ENCODE data around the gene KCND1.

Gene KCND1

DNA sequence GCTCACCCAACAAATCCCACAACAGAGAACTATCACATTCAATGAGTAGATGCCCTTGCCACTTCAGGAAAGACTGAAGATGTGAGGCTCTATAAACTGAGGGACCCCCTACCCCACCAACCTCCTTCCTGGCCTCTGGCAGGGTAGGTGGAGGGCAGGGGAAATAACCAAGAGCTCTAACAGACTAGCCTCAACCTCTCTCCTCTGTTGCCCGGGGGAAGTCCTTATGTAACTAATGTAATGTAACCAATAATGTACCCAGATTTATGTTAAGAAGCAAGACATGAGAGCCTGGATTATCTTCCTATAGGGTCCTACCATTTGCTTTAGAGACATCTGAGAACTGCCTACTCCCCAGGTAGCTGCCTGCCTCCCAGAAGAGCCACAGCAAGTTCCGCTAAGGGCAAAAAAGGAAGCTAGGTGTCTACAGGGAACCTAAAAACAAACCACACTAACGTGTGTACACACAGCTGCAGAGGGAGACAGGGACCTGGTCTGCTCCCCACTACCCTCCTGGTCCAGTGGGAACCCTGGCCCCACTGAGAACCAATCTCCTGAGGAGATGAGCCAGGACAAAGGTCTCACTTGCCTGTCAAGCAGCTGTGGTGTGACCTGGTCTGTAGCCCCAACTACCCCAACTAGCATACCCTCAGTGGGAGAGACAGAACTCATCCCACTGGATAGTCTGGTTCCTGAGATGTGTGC, 32.0 kb downstream of the KCND1 start:
- DNase-seq (ENCODE audit: low read depth in 2 of 3, low spot score in 2 of 3), result no peak

DNA sequence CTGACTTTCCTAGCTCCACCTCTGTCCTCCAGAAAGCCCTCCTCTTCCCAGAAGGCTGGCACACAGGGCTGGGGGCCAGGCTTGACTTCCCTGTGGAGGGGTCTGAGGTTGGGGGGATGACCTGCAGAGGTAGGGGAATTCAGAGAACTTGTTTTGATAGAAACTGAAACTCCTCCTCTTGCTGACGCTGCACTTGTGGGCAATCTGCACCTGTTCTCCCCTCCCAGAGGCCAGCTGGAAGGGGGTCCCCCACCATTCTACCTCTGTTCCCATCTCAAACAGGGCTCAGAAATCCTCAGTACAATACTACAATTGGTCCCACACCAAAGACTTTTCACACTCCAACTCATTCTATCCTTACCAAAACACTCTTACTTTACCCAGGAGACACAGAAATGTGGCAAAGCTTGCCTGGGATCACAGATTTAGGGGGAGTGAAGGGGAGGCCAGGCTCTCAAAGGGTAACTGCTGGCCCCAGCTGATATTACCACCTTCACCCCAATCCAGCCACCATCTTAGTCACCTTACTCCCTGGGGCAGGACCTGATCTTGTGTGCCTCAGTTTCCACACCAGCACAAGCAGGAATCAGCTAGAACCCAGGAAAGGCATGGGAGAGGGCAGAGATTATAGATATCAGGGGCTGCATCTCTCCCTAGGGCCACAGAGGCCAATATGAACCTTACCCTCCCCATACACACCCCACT, 32.8 kb downstream of the KCND1 start:
- DNase-seq (ENCODE audit: low read depth in 2 of 3, low spot score in 2 of 3), result peak in 1 of 3 experiments; percentile 62

DNA sequence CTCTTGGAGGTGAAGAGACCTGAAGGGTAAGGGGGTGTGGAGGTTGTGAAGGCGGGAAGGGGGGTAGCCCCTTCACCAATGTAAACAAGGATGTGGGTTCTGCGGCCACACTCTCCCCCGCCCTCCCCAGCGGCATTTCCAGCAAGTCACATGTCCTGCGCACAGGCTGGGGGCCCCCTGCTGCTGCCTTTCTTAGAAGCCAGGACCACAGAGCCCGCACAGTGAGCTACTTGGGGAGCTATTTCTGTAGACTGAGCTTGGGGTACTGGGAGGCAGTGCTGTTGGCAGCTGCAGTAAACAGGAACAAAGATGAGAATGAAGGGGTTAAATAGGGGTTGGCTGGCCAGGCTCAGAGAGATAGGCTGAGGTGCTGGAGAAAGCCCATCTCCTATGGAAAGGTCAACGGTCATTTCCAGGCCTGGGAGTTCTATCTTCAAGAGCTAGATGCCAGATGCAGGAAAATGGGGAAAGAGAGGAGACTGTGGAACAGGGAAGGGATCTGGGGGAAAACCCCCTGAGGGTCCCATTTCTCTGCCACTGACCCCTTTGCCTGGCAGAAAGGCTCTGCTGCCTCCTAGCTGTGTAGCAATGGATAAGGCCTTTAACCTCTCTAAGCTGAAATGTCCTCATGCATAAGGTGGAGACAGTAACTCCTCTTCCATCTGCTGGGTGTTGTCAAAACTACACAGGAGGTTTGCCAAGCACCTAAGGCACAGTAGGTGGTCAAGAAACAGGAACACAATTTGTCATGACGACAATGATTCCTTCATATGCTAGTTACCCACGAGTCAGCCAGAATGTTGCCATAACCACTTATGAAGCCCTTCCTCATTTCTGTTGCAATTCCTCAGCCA, 34.4 kb downstream of the KCND1 start:
- DNase-seq (ENCODE audit: low read depth in 2 of 3, low spot score in 2 of 3), result peak; percentile 71 to 85 (median 84)

DNA sequence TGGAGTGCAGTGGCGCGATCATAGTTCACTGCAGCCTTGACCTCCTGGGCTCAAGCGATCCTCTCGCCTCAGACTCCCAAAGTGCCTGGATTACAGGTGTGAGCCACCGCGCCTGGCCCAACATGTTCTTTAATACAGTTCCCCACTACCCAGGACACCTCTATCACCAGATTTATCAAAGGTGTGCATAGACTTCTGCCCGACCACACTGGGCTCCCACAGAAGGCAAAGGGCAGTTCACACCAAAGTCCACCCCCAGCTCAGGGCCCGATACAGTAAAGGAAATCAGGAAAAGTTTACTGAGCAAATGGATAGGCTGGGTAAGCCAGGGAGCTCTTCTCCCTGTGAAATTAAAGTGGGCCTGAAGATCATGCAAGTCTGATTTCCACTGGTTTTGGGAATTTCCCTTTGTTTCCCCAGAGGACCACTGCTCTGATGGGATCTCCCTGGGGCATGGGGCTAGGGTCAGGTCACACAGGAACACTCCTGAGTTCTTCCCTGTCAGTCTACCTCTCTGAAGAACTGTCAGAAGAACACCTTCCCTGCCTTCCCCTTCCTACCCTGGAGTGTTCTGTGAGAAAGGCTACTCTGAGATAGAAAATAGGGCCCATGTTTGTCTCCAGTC, 35.1 kb downstream of the KCND1 start:
- DNase-seq (ENCODE audit: low read depth in 2 of 3, low spot score in 2 of 3), result no peak

DNA sequence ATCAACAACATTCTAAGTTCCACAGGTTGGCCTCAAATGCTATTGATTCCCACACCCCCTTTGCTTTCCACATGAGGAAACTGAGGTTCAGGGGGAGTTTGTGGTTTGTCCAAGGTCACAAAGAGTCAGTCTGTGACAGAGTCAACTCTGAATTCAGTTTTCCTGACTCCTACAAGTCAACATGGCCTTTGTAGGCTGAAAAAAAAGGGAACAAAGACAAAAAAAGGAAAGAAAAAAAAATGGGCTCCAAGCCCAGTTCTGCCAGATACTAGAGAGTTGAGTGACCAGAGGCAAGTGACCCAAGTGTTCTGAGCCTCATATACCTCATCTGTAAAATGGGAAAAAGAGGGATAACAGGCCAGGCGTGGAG, 36.4 kb downstream of the KCND1 start:
- no peak for DNase-seq (ENCODE audit: low read depth in 2 of 3, low spot score in 2 of 3)

DNA sequence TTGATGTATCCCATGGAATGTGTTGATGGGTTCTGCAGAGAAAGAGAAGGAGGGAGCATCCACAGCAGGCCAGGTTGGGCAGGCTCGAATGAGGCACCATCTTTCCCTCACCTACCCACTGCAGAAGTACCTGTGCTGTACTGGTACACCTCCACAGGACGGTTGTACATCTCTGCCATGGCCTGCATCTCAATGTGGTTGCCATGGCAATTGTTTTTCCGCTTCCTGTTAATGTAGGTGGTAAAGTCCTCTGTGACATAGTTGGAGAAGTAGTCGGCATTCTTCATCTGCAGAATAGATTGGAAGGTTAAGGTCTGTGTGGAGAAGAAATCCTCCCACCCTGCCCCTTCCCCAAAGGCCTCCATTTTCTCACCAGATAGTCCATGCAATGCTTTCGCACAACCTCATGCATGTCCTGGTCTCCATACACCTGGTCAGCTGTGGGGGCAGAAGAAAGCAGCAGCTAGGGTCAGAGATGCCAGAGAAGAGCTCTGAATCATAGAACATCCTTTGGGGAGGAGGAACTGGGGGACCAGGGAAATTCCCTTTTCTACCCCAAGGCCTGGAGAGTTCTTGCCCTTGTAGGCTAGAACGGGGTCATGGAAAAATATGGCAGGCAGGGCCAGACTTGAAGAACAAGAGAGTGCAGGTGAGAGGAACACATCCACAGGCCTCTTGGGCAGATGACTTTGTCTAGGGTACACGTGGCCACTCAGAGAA, 36.9 kb downstream of the KCND1 start:
- DNase-seq (ENCODE audit: low read depth in 2 of 3, low spot score in 2 of 3), result no peak

DNA sequence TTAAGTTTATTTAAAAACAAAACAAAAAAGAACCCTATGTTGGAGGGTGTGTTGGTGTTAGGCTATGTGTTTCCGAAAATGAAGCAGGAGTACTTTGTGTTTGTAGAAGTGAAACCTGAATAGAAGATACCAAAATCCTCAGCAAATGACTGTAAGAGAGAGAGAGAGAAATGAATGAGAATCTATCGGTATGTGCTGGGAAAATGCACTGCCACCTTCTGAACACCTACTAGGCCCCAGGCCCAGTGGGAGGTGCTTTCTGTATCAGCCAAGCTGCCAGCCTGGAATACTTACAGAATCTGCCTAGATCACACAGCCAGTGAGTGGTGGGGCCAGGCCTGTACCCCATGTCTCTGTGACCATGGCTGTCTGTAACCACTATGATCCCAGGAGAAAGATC, 37.9 kb downstream of the KCND1 start:
- DNase-seq (ENCODE audit: low read depth in 2 of 3, low spot score in 2 of 3), result no peak

DNA sequence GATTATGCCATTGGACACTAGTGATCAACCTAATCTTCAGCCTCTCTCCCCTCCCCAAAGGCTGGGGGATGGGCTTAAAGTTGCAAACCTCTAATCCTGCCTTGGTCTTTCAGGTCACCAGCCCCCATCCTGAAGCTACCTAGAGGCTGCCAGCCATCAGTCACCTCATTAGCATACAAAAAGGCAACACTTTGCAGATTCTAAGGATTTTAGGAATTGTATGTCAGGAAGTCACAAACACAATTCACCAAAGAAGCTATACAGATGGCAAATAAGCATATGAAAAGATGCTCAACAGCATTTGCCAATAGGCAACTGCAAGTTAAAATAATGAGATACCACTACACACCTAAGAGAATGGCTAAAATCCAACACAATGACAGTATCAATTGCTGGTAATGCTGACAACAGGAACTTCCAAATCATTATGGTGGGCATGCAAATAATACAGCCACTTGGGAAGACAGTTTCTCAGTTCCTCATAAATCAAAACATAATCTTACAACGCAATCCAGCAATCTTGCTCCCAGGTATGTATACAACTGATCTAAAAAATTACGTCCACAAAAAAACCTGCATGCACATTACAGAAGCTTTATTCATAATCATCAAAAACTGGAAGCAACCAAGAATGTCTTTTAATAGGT, 43.8 kb downstream of the KCND1 start:
- DNase-seq (ENCODE audit: low read depth in 2 of 3, low spot score in 2 of 3), result no peak

DNA sequence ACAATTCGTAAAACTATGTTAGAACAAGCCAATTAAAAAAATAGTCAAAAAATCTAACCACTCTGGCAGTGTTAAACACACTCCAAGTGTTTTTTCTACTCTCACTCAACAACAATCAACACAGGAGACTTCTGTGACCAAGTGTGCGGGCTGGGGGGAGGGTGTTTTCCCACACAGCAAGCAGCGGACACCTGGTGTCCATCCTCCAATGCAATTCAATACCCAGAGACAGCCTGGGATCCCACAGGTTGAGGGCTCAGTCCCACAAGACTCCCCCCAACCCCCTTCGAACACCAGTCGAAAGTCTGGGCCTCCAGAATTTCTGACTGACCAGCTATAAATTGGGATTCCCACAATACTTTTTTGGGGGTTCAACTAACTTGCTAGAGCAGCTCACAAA, 44.5 kb downstream of the KCND1 start:
- no peak for DNase-seq (ENCODE audit: low read depth in 2 of 3, low spot score in 2 of 3)

DNA sequence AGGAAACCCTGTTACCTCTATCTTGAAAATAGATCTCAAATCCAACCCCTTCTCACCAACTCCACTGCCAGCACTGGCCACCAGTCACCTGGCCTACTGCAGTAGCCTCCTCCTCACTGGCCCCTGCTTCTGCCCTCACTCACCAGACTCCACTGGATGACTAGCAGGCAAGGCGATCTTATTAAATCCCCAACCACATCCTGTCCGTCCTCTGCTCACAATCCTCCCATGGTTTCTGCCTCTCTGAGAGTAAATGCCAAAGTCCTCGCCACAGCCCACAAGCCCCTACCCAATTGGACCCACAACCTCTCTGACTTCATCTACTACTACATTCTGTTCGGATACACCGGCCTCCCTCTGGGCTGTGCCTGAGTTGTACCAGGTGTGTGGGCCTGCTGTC, 47.4 kb downstream of the KCND1 start:
- DNase-seq (ENCODE audit: low read depth in 2 of 3, low spot score in 2 of 3), result no peak

DNA sequence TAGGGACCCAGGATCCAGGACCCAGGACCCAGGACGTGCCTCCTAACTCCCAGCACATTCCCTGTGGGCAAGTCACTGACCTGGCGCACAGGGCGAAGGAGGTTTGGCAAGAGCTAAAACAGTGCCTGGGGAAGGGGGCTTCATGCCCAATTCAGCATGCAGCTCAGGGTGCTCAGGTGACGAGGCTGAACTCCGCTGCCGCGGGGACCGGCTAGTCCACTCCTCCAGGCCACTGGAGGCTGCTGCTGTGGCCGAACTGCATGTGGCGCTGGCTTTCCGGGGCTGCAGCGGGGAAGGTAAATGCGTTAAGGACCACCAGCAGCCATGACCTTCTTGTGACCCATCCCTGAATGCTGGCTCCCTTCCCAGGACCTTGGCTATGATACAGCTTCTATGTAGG, 47.9 kb downstream of the KCND1 start:
- no peak for DNase-seq (ENCODE audit: low read depth in 2 of 3, low spot score in 2 of 3)

DNA sequence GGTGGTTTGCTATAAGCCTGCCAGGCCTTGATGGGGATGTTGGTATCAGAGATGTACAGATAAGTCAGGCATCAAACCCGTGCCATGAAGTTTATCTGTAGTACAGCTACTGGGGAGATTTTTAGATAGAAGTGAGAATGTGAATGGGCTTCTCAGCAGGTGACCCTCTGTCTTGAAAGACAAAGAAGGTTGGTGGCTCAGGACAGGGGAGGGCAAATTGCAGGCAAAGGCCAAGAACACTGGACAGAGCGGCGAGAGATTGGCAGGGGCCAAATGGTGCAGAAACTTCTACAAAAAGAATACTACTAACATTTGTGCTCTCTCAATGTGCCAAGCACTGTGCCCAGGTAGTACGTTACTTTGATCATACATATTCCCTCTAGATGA, 50.9 kb downstream of the KCND1 start:
- no peak for DNase-seq (ENCODE audit: low read depth in 2 of 3, low spot score in 2 of 3)

DNA sequence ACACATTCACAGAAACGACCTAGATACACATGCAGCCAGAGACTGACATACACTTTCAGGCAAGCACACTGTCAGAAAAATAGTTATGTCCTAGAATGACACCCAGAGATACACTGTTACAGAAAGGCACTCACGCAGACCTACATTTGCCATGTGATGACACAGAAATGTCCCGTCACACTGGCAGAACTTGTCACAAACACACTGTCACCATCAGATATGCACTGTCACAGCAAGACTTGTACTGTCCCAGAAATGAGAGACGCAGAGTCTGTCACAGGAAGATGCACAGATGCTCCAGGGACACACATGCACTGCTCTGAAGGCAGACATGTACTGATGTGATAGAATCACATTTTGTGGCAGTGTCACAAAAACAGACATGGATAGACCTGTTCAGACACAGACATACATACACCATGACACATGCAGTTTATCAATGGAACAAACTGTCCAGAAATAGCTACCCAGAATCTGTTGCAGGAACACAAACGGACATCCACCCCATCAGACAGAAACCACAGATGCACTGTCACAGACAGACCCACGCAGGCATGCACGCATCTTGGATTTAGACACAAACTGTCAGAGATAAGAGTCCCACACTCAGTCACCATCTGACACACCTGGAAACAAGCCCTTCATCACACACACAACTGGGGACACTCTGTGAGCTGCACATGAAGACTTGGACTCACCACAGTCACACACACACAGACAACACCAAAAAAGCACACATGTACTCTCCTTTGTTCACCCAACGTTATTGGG, 51.5 kb downstream of the KCND1 start:
- no peak for DNase-seq (ENCODE audit: low read depth in 2 of 3, low spot score in 2 of 3)

DNA sequence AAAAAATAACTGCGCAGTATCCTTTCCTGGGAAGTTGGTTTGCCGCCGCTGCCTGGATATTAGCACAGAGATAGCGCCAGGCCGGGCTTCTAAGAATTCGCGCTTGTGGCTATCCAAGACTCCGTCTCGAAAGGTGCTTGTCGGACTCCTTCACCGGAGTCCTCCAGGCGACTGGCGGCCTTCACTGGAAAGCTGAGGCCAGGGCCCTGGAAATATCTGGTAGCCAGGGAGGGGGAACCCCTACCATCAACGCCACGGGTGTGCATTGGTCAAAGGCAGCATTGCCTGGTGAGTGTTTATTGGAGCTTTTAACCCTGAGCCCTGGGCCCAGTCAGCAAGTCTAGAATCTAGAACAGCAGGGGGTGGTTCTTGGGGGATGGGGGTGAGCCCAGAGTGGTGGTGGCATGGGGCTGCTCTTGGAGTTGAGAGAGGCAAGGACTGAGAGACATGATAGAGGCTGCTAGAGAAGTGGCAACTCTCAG, 52.2 kb downstream of the KCND1 start:
- no peak for DNase-seq (ENCODE audit: low read depth in 2 of 3, low spot score in 2 of 3)

DNA sequence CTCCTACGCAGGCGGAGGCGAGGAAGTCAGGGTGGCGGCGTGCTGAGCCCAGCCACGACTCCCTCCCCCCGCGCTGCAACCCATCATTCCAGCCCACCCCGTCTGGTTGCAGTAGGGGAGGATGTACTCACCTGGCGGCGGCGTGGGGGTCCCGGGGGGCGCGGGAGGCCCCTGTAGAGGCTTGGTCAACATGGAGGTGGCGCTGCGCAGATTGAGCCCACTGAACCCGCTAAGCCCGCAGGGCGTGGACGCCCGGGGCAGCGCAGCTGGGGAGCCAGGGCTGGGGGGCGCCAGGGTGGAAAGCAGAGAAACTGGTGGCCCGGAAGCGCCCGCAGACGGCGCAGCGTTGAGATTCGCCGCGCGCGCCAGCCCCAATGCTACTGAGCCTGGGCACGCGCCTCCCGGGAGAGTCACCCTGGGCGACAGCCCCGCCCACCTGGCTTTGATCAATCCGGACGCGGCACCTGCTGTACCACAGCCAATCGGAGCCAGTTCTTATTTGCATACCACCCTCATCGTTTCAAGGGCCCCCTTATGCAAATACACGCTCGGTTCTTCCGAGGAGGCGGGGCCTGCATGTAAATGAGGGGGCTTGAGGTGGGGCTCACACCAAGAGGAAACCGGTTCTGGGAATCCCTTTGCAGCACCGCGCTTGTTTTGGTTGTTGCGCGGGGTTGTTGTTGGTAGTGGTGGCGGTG, 52.9 kb downstream of the KCND1 start, which contains the start of gene PIM2:
TSS of gene PIM2 (minus strand) at position 382 of the 698 bp plus-strand sequence. CDS start at position 192, 190 bp downstream.
- peak in 2 of 3 experiments; percentile 66 to 72 for DNase-seq (ENCODE audit: low read depth in 2 of 3, low spot score in 2 of 3)

DNA sequence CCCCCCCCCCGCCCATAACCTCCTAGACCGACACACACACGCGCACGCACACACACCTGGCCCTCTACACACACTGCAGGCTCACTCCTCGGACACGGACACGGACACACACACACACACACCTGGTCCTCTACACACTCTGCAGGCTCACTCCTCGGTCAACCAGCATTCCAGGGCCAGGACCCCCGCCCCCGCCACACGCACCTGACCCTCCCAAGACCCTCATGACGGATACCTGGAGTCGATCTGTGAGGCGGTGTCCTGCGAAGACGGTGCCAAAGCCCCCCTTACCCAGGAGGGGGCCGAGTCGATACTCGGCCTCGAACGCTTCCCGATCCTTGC, 53.4 kb downstream of the KCND1 start:
- DNase-seq (ENCODE audit: low read depth in 2 of 3, low spot score in 2 of 3), result no peak

DNA sequence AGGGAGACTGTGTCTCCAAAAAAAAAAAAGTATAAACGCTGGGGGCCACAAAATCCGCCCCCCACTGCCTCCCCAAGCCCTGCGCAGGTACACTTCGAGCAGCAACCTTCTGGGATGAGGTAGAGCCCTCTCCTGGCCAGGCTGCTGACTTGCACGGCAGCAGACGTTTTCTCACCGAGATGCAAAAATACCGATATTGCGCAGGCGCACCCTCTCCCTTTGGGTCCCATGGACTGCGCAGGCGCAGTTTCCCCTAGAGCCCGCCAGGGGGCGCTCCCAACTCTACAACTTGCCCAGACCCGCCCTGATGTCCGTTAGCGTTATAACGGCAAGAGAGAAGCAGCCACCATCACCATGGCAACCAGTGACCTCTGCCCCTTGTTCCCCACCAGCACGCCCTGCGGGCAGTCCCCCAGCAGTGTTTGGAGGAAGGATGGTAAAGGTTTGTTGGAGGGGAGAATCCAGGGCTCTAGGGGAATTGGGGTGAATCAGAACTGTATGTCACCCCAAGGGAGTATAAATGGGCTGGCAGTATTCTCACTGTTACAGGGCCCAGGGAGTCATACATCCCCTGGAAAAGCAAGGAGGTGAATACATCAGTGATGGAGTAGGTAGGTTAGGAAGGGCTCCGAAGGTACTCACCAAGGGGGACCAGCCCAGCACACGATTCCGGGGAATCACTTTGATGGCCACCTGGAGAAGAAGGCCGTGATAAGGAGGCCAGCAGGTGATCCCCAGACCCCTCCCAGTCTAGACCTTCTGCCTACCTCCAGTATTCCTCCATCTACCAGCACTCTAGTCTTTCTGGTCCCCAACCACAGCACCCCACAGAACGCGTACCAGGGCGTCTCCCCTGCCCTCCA, 54.3 kb downstream of the KCND1 start:
- peak; percentile 58 to 78 (median 65) for DNase-seq (ENCODE audit: low read depth in 2 of 3, low spot score in 2 of 3)
